ENCODE measurements around the gene MBL2.

MBL2 gene

DNA sequence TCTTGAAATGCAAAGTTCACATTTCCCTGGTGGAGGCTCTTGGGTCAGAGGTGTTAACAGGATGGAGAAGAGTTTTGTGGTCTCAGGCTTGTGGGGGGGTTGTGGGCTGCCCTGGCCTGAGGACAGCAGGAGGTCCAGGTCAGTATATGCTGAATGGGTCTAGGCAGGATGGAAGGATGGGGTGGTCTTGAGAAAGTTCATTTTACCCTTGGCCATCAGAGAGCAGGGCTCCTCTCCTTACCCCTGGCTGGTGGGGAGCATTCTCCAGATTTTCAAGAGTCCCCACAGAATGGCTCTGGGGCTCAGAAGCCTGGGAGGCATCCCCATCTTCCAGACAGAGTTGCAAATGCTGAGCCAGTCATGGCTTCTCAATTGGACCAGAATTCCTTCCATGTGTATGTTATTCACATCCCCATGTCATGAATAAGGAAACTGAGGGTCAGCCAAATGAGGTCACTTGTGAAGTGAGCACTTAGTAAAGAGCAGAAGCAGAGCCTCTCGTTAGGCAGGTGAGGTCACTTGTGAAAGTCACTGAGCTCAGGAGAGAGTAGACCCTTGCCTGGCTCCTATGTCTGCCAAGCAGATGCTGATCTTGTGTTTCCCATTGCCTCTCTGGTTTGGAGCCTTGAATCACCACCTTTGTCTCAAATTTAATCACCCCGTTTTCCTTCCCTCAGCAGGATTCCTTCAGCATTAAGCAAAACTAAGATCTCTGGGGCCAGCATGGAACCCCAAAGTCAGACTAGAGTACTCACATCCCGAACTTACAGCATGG, 33.0 kb downstream of the MBL2 start:
- no peak for DNase-seq

DNA sequence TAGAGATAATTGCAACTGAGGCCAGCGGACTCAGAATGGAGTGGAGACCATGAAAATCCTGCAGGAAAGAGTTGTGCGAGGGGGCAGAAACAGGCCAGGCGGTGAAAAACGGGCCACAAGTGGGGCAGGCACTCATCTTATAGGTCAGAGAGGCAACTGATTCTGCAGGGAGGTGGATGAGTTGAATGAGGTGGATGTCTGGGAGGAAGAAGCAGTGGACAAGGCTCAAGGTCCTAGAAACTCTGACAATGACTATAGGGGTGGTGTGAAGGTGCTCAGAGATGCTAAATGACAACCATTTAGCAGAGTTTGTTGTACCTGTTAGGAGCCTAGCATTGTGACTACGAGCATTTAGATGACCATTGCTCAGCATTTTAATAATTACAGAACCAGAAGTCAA, 33.6 kb downstream of the MBL2 start:
- DNase-seq = no peak

- no peak for DNase-seq
These were observed 43.1 kb downstream of the MBL2 start for GRCh38 chr10:52729271-52730104.

DNA sequence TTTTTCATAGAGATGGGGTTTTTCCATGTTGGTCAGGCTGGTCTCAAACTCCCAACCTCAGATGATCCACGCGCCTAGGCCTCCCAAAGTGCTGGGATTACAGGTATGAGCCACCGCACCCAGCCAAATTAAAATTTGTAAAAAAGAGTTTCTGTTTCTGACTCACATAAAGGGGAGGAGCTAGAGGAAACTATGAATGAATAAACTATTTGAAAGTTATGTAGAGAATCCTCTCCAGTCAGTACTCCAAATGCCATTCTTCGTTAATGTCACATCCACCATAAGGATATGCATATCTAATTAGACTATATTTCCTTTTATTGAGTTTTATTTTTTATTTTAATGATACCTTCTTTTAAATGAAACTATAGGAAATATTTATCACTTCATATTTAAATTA, 52.6 kb downstream of the MBL2 start:
- DNase-seq = no peak

All from cortex of kidney (tissue), 1 donor.